Measurements from ENCODE around the gene ASCC1. TPM values are rescaled to one million over a fixed set of nuclear protein-coding genes. Genes with fewer than 3 reads are reported as not detected.

The ASCC1 gene
- total RNA-seq, 1 donor from 2014 or later, result 38.6 TPM

DNA sequence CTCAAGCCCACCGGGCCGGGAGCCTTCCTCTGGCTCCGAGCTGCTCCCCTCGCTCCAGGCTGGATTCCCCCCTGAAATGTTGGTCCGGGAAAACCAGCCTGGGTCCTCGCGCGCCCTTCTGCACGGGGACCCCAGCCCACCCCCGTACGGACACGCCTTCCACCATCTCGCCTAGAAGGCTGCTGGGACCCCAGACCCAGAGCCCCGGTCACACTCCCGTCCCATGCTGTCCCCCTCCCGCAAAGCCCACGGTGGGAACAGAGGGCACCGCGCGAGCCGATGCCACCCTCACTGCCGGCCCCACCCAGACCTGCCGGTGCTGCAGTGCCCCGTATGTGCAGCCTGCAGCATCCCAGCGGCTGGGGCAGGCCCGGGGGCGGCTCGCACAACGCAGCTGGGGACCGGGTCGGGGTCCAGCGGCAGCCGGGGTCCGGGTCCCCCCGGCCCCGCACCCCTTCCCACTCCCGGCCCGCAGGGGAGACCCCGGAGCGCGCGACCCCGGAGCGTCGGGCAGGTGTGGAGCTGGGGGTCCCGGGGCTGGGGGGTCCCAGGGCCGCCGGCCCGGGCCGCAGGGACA is 128.6 kb downstream of the ASCC1 start:
- Histone ChIP-seq H3K4me3 (ENCODE audit: low read depth, low read length) (peak overlapping the region; percentile 55), H3K27me3 (ENCODE audit: control insufficient read depth, insufficient read depth, low read length) (peaks cover 21% of the 10 kb centered on the region), H3K36me3 (ENCODE audit: control insufficient read depth, insufficient read depth, low read length) (no peaks in the 10 kb centered on the region)
- TF ChIP-seq, protein P1, sequence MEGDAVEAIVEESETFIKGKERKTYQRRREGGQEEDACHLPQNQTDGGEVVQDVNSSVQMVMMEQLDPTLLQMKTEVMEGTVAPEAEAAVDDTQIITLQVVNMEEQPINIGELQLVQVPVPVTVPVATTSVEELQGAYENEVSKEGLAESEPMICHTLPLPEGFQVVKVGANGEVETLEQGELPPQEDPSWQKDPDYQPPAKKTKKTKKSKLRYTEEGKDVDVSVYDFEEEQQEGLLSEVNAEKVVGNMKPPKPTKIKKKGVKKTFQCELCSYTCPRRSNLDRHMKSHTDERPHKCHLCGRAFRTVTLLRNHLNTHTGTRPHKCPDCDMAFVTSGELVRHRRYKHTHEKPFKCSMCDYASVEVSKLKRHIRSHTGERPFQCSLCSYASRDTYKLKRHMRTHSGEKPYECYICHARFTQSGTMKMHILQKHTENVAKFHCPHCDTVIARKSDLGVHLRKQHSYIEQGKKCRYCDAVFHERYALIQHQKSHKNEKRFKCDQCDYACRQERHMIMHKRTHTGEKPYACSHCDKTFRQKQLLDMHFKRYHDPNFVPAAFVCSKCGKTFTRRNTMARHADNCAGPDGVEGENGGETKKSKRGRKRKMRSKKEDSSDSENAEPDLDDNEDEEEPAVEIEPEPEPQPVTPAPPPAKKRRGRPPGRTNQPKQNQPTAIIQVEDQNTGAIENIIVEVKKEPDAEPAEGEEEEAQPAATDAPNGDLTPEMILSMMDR (IDR thresholded peaks at IDR 0.05; ENCODE audit: insufficient read depth, low read length, poor library complexity, severe bottlenecking), result no peak
- no peak for DNase-seq (ENCODE audit: low read depth)

DNA sequence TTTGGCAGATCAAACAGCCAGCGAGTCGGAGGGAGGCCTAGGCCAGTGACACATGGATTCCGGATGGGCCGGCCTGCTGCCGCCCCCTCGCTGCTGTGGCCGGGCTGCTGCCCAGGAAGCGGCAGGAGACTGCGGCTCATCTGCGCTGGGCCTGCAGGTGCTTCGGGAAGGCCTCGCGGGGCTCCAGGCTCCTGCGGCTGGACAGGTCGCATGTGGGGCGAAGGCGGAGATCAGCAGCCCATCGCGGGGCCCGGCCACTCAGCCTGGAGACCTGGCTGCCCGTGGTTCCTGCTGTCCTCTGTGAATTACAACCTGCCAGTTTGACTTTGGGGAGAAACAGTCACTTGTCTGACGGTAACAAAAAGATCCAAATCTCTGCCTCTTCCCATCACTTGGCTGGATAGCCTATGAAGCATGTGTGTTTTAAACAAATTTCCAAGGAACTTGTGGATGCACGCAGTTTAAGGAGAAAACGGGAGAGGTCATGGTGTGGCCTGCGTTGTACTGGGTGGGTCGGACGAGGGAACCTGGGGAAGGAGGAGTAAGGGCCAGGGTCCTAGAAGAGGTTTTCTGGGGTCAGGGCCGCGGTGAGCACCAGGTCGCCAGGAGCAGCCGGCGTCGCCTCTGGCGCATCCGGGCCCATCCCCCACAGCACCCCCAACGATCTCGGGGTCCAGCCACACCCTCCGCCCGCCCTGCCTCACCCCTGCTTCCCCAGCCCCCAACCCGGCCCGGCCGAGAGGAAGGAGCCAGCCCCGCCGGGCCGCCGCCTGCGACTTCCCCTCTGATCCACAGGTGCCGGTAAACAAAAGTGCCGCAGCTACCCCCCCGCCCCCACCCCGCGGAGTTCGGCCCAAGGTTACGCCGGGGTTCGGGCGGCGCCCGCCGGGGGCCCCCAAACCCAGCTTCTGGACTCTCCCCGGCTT is 129.3 kb downstream of the ASCC1 start:
- TF ChIP-seq, protein P1 (IDR thresholded peaks at IDR 0.05; ENCODE audit: insufficient read depth, low read length, poor library complexity, severe bottlenecking), result peak; percentile 32
- H3K36me3 ChIP-seq (ENCODE audit: control insufficient read depth, insufficient read depth, low read length), result no peaks in the 10 kb centered on the region
- peaks cover 21% of the 10 kb centered on the region for H3K27me3 ChIP-seq (ENCODE audit: control insufficient read depth, insufficient read depth, low read length)
- DNase-seq (ENCODE audit: low read depth), result no peak
- peak overlapping the region; percentile 55 for H3K4me3 ChIP-seq (ENCODE audit: low read depth, low read length)

DNA sequence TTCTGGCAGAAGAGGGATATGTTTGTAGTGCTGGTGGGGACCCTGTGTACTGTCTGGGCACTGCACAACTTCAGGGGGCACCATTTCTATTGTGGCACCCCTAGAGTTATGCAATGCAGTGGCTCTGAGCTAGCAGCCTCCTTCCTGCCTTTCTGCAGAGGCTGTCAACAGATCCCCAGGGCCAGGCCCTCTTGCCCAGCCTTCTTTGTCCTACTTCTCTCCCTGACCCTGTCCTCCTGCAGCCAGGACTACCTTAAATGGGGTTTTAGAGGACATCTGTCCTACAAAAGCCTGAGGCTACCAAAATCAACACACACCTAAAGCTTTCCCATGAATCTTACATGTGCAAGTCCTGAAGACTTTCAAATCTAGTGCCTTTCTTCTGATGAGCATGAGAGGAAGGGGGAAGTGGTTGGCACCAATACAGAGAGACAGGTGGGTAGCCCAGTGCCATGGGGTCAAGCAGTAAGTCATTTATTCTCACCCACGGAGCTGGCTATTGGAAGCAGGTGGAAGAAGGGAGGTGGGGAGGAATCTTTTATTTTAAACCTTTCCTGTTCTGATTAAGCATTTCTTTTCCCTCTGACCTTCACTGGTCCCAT is 130.1 kb downstream of the ASCC1 start:
- no peaks in the 10 kb centered on the region for H3K36me3 ChIP-seq (ENCODE audit: control insufficient read depth, insufficient read depth, low read length)
- H3K4me3 ChIP-seq (ENCODE audit: low read depth, low read length), result no peak overlapping the region
- TF ChIP-seq, protein P1 (IDR thresholded peaks at IDR 0.05; ENCODE audit: insufficient read depth, low read length, poor library complexity, severe bottlenecking), result no peak
- H3K27me3 ChIP-seq (ENCODE audit: control insufficient read depth, insufficient read depth, low read length), result peaks cover 21% of the 10 kb centered on the region
- DNase-seq (ENCODE audit: low read depth), result no peak

DNA sequence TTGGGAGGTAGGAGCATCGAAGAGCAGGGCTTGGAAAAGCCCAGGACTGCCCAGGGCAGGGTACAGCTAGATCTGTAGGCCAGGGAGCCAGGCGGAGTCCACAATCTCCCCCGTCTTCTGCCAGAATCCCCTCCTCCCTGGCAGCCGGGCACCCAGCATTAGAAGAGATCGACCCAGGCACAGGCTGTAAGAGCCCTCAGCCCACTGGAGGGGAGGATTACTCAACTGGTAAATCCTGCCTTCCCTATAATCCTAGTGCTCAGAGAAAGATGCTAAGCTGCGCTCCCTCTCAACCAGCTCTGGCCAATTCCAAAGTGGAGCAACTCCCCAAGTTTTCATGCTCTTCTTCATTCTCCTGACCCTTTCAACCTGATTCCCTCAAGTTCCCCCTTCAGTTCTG is 130.9 kb downstream of the ASCC1 start:
- Histone ChIP-seq H3K36me3 (ENCODE audit: control insufficient read depth, insufficient read depth, low read length) (no peaks in the 10 kb centered on the region), H3K27me3 (ENCODE audit: control insufficient read depth, insufficient read depth, low read length) (peaks cover 21% of the 10 kb centered on the region), H3K4me3 (ENCODE audit: low read depth, low read length) (no peak overlapping the region)
- TF ChIP-seq, protein P1 (IDR thresholded peaks at IDR 0.05; ENCODE audit: insufficient read depth, low read length, poor library complexity, severe bottlenecking), result no peak
- no peak for DNase-seq (ENCODE audit: low read depth)

DNA sequence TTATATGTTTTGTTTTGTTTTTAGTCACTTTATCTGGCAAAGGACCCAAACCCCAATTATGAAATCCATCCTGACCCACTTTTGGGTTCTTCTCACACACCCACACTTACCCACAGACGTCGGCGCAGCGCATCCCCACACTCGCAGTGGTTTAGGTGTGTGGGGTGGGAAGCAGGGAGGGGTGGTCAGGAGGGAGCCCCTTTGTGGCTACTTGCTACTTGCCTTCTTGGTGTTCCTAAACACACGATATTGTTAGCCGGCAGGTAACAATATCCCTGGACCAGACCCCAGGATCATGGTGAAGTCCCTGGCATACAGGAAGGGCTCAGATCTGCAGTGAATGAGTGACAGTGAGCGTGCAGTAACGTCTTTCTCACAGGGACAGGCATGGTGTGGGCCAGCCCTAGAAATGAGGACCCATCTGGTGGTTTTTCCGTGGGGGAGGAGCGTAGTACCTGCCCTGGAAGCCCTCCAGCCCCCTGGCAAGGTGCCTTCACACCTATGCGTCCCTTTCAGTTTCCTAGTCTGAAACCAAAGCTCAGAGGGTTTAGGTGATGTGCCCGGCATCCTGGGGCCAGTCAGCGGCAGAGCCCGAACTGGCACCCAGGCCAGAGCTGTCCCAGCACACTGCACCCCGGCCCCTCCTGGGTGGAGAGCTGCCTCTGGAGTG is 132.2 kb downstream of the ASCC1 start:
- Histone ChIP-seq H3K4me3 (ENCODE audit: low read depth, low read length) (no peak overlapping the region), H3K27me3 (ENCODE audit: control insufficient read depth, insufficient read depth, low read length) (peaks cover 21% of the 10 kb centered on the region), H3K36me3 (ENCODE audit: control insufficient read depth, insufficient read depth, low read length) (no peaks in the 10 kb centered on the region)
- DNase-seq (ENCODE audit: low read depth), result no peak
- TF ChIP-seq, protein P1 (IDR thresholded peaks at IDR 0.05; ENCODE audit: insufficient read depth, low read length, poor library complexity, severe bottlenecking), result no peak
